WI38 (cell line): Measurements from ENCODE around the gene NUP214.
"Not testable (repeated sequence)": the region's sequence is repeated elsewhere in the genome, so short reads cannot be mapped to it uniquely, and the experiment has no call there.

Experiments used
- H3K4me3 ChIP-seq: 2 replicates; pipeline ENCODE4 v1.5.1; 2011; ENCODE audit warnings: low read depth, mild to moderate bottlenecking, control low read depth, low read length
- TF ChIP-seq, protein P1 (sequence below): IDR thresholded peaks from 2 replicates; pipeline ENCODE4 v1.5.1; 2012; ENCODE audit warnings: low read depth, mild to moderate bottlenecking, control low read depth, low read length

NUP214 gene

DNA sequence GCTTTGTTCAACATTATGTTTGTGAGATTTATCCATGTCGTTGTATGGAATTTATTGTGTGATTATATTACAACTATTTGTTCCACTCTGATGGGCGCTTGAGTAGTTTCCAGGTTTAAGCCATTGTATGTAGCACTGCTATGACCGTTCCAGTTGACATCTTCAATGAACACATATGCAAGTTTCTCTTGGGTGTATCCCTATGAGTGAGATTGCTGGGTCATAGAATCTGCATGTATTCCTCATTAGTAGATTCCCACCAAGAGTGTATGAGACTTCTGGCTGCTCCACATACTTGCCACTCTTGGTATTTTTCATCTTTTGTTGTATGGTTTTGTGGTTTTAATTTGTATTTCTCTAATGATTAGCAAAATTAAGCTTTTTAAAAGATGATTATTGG is 22.9 kb downstream of the NUP214 start:
- TF ChIP-seq, protein P1, sequence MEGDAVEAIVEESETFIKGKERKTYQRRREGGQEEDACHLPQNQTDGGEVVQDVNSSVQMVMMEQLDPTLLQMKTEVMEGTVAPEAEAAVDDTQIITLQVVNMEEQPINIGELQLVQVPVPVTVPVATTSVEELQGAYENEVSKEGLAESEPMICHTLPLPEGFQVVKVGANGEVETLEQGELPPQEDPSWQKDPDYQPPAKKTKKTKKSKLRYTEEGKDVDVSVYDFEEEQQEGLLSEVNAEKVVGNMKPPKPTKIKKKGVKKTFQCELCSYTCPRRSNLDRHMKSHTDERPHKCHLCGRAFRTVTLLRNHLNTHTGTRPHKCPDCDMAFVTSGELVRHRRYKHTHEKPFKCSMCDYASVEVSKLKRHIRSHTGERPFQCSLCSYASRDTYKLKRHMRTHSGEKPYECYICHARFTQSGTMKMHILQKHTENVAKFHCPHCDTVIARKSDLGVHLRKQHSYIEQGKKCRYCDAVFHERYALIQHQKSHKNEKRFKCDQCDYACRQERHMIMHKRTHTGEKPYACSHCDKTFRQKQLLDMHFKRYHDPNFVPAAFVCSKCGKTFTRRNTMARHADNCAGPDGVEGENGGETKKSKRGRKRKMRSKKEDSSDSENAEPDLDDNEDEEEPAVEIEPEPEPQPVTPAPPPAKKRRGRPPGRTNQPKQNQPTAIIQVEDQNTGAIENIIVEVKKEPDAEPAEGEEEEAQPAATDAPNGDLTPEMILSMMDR = no peak
- H3K4me3 ChIP-seq = no peak overlapping the region

DNA sequence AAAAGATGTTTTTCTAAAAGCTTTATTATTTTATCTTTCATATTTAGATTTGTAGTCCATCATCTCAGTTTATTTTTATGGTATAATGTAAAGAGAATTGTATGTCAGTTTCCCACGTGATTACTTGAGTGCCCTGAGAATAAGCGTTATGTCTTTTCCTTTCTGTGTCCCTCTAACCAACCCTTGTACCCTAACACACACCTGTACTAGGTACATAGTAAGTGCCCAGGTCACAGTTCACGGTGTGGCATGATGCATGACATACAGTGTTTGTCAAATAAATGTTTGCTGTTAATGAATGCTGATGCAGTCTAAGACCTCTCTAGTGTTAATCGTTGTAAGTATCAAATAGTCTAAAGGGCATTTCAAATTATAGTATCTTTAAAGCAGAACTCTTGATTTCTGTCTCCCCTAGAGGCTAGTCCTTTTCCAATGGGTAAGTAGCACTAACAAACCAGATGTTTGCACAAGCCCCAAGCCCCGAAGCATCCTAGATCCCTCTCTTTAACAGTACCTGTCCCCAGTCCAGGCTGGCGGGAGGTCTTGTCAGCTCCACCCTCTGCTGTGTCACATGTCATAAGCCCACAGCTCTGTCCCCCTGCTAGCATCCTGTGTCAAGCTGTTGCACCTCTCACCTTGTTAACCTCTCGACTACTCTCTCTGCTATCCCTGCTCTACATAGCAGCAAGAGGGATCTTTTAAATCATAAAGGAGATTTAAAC is 23.7 kb downstream of the NUP214 start:
- TF ChIP-seq, protein P1 = no peak
- H3K4me3 ChIP-seq = no peak overlapping the region

DNA sequence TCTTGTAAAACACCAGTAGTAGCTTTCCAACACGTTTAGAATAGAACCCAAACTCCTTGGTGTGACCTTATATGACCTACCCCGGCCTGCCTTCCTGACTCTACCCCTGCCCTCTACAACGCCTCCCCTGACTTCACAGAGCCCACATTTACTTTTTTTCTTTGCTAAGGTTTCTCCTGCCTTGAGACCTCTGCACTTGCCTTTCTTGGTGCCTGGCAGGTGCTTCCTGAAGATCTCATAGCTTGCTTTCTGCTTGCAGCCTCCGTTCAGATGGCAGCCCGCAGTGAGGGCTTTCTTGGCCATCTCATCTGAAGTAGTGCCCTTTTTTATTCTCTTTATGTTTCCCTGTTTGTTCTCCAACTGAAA is 24.3 kb downstream of the NUP214 start:
- TF ChIP-seq, protein P1 = no peak
- H3K4me3 ChIP-seq = no peak overlapping the region

DNA sequence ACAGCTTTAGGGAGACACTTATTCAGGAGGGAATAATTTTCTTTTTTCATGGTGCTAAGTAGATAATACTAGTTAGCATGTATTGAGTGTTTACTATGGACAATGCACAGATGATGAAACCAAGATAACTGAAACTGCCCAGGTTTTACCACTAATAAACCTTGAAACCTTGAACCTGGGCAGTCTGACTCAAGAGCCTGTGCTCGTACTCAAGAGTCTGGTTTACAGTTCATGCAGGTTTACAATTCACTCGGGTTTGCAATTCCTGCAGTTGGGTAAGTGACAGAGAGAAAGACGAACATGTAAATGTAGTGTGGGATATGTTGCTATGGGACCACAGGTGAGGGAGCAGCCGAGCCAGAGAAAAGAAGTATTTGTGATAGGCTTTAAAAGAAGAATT is 28.2 kb downstream of the NUP214 start:
- TF ChIP-seq, protein P1 = no peak
- H3K4me3 ChIP-seq = no peak overlapping the region

DNA sequence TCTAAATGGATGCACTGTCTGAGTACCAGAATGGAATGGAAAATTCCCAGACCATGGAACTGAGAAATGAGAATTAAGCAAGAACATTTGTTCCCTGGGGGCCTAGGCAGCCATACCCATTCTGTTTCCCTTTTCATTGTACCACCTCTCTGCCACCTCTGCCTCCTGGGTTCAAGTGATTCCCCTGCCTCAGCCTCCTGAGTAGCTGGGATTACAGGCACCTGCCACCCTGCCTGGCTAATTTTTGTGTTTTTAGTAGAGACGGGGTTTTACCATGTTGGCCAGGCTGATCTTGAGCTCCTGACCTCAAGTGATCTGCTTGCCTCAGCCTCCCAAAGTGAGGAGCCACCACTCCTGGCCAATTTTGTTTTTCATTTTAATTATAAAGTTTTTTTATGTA is 33.3 kb downstream of the NUP214 start:
- not testable (repeated sequence) for H3K4me3 ChIP-seq

DNA sequence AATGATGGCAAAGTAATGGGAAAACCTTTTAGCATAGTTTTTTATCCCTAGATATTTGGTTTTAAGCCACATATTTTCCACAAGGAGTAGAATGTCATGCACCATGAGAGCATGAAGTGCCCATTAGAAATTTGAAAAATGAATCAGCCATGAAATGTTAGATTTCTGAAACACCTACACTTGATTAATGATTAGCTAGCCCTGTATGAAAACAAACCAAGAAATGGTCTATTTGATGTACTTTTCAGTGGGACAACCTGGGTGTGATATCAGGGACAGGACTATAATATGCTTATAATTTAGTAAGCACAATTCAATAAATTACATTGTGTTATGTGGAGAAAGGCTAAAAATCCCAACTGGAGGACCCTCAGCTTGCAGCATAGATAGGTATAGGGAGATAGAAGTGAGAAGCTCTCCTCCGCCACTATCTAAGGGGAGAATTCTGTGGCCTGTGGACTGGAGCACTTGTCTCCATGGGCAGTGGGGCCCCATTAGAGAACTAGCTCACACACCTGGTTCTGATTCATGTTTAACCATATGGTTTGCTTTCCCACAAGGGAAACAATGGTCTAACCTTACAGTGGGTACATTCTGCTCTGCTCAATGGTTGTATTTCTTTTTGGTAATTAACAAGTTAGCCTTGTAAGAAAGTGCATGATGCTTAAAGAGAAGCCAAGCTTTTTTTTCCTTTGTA is 35.2 kb downstream of the NUP214 start:
- TF ChIP-seq, protein P1 = no peak

DNA sequence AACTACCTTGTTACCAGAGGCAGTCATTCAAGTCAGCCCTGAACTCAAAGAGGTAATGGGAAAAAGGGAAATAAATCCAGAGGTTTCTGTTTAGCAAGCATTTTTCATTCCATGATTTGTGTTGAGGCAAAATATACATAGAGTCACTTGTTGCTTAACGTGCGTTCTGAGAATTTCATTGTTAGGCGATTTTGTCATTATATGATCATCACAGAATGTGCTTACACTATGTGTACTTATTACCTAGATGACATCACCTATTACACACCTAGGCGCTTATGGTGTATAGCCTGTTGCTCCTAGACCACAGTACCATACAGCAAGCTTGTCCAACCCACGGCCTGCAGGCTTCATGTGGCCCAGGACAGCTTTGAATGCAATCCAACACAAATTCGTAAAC is 36.2 kb downstream of the NUP214 start:
- no peak overlapping the region for H3K4me3 ChIP-seq
- TF ChIP-seq, protein P1 = no peak

More for the DNA sequence above, 35.2 kb downstream of the NUP214 start:
- no peak overlapping the region for H3K4me3 ChIP-seq

DNA sequence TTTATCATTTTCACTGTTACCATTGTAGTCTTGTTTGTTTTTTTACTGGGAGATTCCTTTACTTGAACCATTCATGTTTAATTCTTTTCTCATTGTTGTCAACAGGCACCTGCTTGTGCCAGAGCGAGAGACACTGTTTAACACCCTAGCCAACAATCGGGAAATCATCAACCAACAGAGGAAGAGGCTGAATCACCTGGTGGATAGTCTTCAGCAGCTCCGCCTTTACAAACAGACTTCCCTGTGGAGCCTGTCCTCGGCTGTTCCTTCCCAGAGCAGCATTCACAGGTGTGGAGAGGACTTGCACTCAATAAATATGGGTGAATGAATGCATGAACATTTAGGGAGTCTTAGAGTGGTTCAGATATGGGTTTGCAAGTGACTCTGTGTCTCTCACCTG is 37.5 kb downstream of the NUP214 start:
- TF ChIP-seq, protein P1 = no peak
- no peak overlapping the region for H3K4me3 ChIP-seq
